IPS DF 4.7 (cell line): Measurements from ENCODE around the gene C17orf100.
"Not testable (repeated sequence)": the region's sequence is repeated elsewhere in the genome, so short reads cannot be mapped to it uniquely, and the experiment has no call there.

ENCODE experiments used
- DNase-seq: peaks from one replicate; pipeline ENCODE4 v3.0.0-alpha.2; 2013; ENCODE audit warnings: low spot score; ENCODE audit errors: extremely low read depth

C17orf100 gene

GRCh38 chr17:6641247-6641863, 10.2 kb upstream of the C17orf100 start:
- DNase-seq, result no peak

- DNase-seq, result no peak
Observed at GRCh38 chr17:6642592-6642991, 9.0 kb upstream of the C17orf100 start.

- no peak for DNase-seq
Observed at GRCh38 chr17:6643451-6644125, 8.0 kb upstream of the C17orf100 start.

- DNase-seq, result no peak
Observed at GRCh38 chr17:6648181-6648580, 3.4 kb upstream of the C17orf100 start.

- DNase-seq, result no peak
Observed at GRCh38 chr17:6651919-6652452, 424 bp downstream of the C17orf100 start.

- no peak for DNase-seq
Observed at GRCh38 chr17:6654841-6655731, 3.5 kb downstream of the C17orf100 start.

- not testable (repeated sequence) for DNase-seq
Observed at GRCh38 chr17:6655732-6656361, 4.3 kb downstream of the C17orf100 start.

GRCh38 chr17:6656797-6657632, 5.5 kb downstream of the C17orf100 start:
- not testable (repeated sequence) for DNase-seq

GRCh38 chr17:6657633-6658287, 6.2 kb downstream of the C17orf100 start:
- no peak for DNase-seq

GRCh38 chr17:6658411-6658810, 6.8 kb downstream of the C17orf100 start:
- not testable (repeated sequence) for DNase-seq

- no peak for DNase-seq
Observed at GRCh38 chr17:6660101-6660500, 8.5 kb downstream of the C17orf100 start.

GRCh38 chr17:6660805-6661463, 9.4 kb downstream of the C17orf100 start:
- no peak for DNase-seq

GRCh38 chr17:6661464-6661848, 9.9 kb downstream of the C17orf100 start:
- no peak for DNase-seq

- not testable (repeated sequence) for DNase-seq
Observed at GRCh38 chr17:6663200-6663599, 11.6 kb downstream of the C17orf100 start.

- no peak for DNase-seq
Observed at GRCh38 chr17:6666077-6666521, 14.5 kb downstream of the C17orf100 start.

GRCh38 chr17:6666557-6666956, 15.0 kb downstream of the C17orf100 start:
- no peak for DNase-seq

GRCh38 chr17:6667516-6667915, 16.0 kb downstream of the C17orf100 start:
- no peak for DNase-seq

- DNase-seq, result no peak
Observed at GRCh38 chr17:6668219-6668618, 16.7 kb downstream of the C17orf100 start.

- DNase-seq, result no peak
Observed at GRCh38 chr17:6668727-6669425, 17.3 kb downstream of the C17orf100 start.
